GM12878 (cell line): ENCODE data around the gene CWC25. TPM values are rescaled to one million over a fixed set of nuclear protein-coding genes. Genes with fewer than 3 reads are reported as not detected.

Experiments
- ATF7 ChIP-seq: fragments of 450-650 bp; IDR thresholded peaks from 2 replicates; pipeline ENCODE4 v1.6.1; 2016; ENCODE audit warnings: low read depth, mild to moderate bottlenecking
- HDGF ChIP-seq: fragments of 450-650 bp; IDR thresholded peaks from 2 replicates; pipeline ENCODE4 v1.6.1; 2016; ENCODE audit warnings: antibody characterized with exemption
- JUND ChIP-seq: IDR thresholded peaks from 2 replicates; pipeline ENCODE4 v1.6.1; 2012; ENCODE audit warnings: low read depth, mild to moderate bottlenecking, low read length, improper control_type of control experiment, moderate library complexity
- NFYA ChIP-seq: IDR thresholded peaks from 2 replicates; pipeline ENCODE4 v1.6.1; 2011; ENCODE audit warnings: low read depth, mild to moderate bottlenecking, low read length, improper control_type of control experiment, borderline replicate concordance
- NR2C2 ChIP-seq: IDR thresholded peaks from 2 replicates; pipeline ENCODE4 v1.6.1; 2011; ENCODE audit warnings: borderline replicate concordance, low read depth; ENCODE audit not compliant: control insufficient read depth, insufficient read length
- PML ChIP-seq: IDR thresholded peaks from 2 replicates; pipeline ENCODE4 v1.6.1; 2012; ENCODE audit warnings: low read length, inconsistent platforms
- RUNX3 ChIP-seq: IDR thresholded peaks from 2 replicates; pipeline ENCODE4 v1.6.1; 2012; ENCODE audit warnings: low read length, inconsistent platforms
- SIX5 ChIP-seq: IDR thresholded peaks from 2 replicates; pipeline ENCODE4 v1.6.1; 2011; ENCODE audit warnings: mild to moderate bottlenecking, low read depth, low read length, moderate library complexity; ENCODE audit not compliant: severe bottlenecking
- SMARCA5 ChIP-seq: fragments of 450-650 bp; IDR thresholded peaks from 2 replicates; pipeline ENCODE4 v1.6.1; 2017; ENCODE audit warnings: mild to moderate bottlenecking
- SMC3 ChIP-seq: IDR thresholded peaks from 2 replicates; pipeline ENCODE4 v1.6.1; 2011; ENCODE audit warnings: low read length, improper control_type of control experiment, borderline replicate concordance
- STAT1 ChIP-seq: fragments of 450-650 bp; conservative IDR thresholded peaks from 2 replicates; pipeline ENCODE4 v1.6.1; 2014; ENCODE audit warnings: antibody characterized with exemption, mild to moderate bottlenecking
- SUPT20H ChIP-seq: IDR thresholded peaks from 2 replicates; pipeline ENCODE4 v1.6.1; 2011; ENCODE audit warnings: low read depth, mild to moderate bottlenecking, low read length, moderate library complexity, borderline replicate concordance; ENCODE audit not compliant: control insufficient read depth
- YY1 ChIP-seq: IDR thresholded peaks from 2 replicates; pipeline ENCODE4 v1.6.1; 2011; ENCODE audit warnings: low read depth, mild to moderate bottlenecking, low read length
- ZBED1 ChIP-seq: IDR thresholded peaks from 2 replicates; pipeline ENCODE4 v1.6.1; 2016; ENCODE audit warnings: borderline replicate concordance
- ZNF24 ChIP-seq: fragments of 450-650 bp; IDR thresholded peaks from 2 replicates; pipeline ENCODE4 v1.6.1; 2017; ENCODE audit warnings: antibody characterized with exemption, mild to moderate bottlenecking
- ZNF622 ChIP-seq: fragments of 450-650 bp; IDR thresholded peaks from 2 replicates; pipeline ENCODE4 v1.6.1; 2017; ENCODE audit warnings: mild to moderate bottlenecking, inconsistent platforms
- polyA plus RNA-seq, 11 experiments: library from polyadenylated mRNA; depleted of rRNA in 4 of 11; unstranded in 6 of 11; stranded (reverse) in 5 of 11; fragments of >200 nt; fragmentation: Nextera tagmentation in 4 of 11; fragmentation: Illumina TruSeq in 1 of 11; extraction: Ambion mirVana in 4 of 11; extraction: Trizol in 1 of 11; gene quantifications; 1 replicate in 1 of 11; 2 replicates in 10 of 11; pipeline versions ENCODE4 v1.2.1 to v1.2.3, GENCODE V29; 2011 to 2016; ENCODE audit warnings: inconsistent platforms in 2 of 11, missing spikeins in 2 of 11, low read depth in 1 of 11
- total RNA-seq, 4 experiments: library from RNA; depleted of rRNA in 3 of 4; stranded (reverse); fragments of >200 nt in 3 of 4; fragmentation: Illumina TruSeq in 1 of 4; extraction: Trizol in 1 of 4; gene quantifications; 2 replicates each; pipeline versions ENCODE4 v1.2.1 to v1.2.3, GENCODE V29; 2013 to 2021
- TF ChIP-seq, protein P1 (sequence below): fragments of 450-650 bp; IDR thresholded peaks from 2 replicates; pipeline ENCODE4 v1.6.1; 2016; ENCODE audit warnings: mild to moderate bottlenecking
- TF ChIP-seq, protein P2 (sequence below): fragments of 450-650 bp; IDR thresholded peaks from 2 replicates; pipeline ENCODE4 v1.6.1; 2017; ENCODE audit warnings: mild to moderate bottlenecking, low read depth, inconsistent platforms; ENCODE audit not compliant: poor library complexity, severe bottlenecking
- TF ChIP-seq, protein P3 (sequence below): fragments of 450-650 bp; IDR thresholded peaks from 2 replicates; pipeline ENCODE4 v1.6.1; 2017; ENCODE audit warnings: mild to moderate bottlenecking
- TF ChIP-seq, protein P4 (sequence below): IDR thresholded peaks from 2 replicates; pipeline ENCODE4 v1.6.1; 2012; ENCODE audit warnings: improper control_type of control experiment, low read depth, low read length; ENCODE audit not compliant: insufficient replicate concordance

Gene CWC25
- total and polyA plus RNA-seq, 10 of the 15 experiments (the other 5 are each of a cell fraction or from before 2014, with no cell fraction given): 14.7 to 29.7 (median 22.9) TPM

DNA sequence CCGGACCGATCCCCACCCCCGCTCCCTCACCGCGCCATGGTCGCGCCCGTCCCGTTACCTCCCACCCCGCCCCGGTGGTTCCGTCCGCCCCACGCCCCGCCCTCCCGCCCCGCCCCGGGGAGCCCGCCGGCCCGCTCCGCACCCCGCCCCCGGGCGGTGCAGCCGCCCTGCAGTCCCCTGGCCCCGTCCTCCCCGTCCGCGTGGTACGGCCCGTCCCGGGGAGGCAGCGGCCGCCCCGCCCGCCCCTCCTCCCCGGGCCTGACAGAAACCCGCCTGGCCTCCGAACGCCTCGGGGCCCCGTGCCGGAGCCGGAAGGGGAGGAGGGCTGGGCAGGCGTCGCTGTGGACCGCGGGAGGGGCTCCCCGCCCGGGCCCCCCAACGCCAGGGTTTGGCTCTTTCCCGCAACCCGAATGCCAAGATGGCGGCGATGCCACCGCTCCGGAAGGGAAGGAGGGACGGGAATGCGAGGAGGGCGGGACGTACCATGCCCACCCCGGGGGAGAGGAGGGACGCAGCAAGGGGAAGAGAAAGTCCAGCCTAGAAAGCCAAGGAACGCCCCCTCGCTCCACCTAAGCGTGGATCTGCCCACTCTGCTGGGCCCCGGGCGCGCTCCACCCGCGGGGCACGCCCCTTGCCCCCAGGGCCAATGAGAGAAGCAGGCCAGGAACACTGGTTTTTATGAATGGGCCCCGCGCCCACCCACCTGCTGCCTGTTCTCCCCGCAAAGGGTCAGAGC lies 25.5 kb downstream of the CWC25 start, which contains the start of gene PIP4K2B (continued):
- TF ChIP-seq JUND: peak; percentile 97
- peak; percentile 97 for TF ChIP-seq ATF7
- no peak for TF ChIP-seq SMC3
- no peak for TF ChIP-seq STAT1
- peak; percentile 96 for TF ChIP-seq HDGF
- TF ChIP-seq RUNX3: no peak; the same call in 1 of the 2 replicates
- TF ChIP-seq NR2C2: no peak
- TF ChIP-seq, protein P1, sequence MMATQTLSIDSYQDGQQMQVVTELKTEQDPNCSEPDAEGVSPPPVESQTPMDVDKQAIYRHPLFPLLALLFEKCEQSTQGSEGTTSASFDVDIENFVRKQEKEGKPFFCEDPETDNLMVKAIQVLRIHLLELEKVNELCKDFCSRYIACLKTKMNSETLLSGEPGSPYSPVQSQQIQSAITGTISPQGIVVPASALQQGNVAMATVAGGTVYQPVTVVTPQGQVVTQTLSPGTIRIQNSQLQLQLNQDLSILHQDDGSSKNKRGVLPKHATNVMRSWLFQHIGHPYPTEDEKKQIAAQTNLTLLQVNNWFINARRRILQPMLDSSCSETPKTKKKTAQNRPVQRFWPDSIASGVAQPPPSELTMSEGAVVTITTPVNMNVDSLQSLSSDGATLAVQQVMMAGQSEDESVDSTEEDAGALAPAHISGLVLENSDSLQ: peak; percentile 9; the same call in 1 of the 2 replicates
- TF ChIP-seq, protein P2, sequence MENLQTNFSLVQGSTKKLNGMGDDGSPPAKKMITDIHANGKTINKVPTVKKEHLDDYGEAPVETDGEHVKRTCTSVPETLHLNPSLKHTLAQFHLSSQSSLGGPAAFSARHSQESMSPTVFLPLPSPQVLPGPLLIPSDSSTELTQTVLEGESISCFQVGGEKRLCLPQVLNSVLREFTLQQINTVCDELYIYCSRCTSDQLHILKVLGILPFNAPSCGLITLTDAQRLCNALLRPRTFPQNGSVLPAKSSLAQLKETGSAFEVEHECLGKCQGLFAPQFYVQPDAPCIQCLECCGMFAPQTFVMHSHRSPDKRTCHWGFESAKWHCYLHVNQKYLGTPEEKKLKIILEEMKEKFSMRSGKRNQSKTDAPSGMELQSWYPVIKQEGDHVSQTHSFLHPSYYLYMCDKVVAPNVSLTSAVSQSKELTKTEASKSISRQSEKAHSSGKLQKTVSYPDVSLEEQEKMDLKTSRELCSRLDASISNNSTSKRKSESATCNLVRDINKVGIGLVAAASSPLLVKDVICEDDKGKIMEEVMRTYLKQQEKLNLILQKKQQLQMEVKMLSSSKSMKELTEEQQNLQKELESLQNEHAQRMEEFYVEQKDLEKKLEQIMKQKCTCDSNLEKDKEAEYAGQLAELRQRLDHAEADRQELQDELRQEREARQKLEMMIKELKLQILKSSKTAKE: no peak
- peak; percentile 78 for TF ChIP-seq PML
- TF ChIP-seq, protein P3, sequence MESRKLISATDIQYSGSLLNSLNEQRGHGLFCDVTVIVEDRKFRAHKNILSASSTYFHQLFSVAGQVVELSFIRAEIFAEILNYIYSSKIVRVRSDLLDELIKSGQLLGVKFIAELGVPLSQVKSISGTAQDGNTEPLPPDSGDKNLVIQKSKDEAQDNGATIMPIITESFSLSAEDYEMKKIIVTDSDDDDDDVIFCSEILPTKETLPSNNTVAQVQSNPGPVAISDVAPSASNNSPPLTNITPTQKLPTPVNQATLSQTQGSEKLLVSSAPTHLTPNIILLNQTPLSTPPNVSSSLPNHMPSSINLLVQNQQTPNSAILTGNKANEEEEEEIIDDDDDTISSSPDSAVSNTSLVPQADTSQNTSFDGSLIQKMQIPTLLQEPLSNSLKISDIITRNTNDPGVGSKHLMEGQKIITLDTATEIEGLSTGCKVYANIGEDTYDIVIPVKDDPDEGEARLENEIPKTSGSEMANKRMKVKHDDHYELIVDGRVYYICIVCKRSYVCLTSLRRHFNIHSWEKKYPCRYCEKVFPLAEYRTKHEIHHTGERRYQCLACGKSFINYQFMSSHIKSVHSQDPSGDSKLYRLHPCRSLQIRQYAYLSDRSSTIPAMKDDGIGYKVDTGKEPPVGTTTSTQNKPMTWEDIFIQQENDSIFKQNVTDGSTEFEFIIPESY: 0 out of 2 replicates have a peak, but pooled peaks have one; percentile 10
- TF ChIP-seq ZNF24: no peak
- TF ChIP-seq NFYA: no peak
- TF ChIP-seq SMARCA5: no peak
- 0 out of 2 replicates have a peak, but pooled peaks have one; percentile 29 for TF ChIP-seq ZBED1
- no peak for TF ChIP-seq SUPT20H
- TF ChIP-seq, protein P4, sequence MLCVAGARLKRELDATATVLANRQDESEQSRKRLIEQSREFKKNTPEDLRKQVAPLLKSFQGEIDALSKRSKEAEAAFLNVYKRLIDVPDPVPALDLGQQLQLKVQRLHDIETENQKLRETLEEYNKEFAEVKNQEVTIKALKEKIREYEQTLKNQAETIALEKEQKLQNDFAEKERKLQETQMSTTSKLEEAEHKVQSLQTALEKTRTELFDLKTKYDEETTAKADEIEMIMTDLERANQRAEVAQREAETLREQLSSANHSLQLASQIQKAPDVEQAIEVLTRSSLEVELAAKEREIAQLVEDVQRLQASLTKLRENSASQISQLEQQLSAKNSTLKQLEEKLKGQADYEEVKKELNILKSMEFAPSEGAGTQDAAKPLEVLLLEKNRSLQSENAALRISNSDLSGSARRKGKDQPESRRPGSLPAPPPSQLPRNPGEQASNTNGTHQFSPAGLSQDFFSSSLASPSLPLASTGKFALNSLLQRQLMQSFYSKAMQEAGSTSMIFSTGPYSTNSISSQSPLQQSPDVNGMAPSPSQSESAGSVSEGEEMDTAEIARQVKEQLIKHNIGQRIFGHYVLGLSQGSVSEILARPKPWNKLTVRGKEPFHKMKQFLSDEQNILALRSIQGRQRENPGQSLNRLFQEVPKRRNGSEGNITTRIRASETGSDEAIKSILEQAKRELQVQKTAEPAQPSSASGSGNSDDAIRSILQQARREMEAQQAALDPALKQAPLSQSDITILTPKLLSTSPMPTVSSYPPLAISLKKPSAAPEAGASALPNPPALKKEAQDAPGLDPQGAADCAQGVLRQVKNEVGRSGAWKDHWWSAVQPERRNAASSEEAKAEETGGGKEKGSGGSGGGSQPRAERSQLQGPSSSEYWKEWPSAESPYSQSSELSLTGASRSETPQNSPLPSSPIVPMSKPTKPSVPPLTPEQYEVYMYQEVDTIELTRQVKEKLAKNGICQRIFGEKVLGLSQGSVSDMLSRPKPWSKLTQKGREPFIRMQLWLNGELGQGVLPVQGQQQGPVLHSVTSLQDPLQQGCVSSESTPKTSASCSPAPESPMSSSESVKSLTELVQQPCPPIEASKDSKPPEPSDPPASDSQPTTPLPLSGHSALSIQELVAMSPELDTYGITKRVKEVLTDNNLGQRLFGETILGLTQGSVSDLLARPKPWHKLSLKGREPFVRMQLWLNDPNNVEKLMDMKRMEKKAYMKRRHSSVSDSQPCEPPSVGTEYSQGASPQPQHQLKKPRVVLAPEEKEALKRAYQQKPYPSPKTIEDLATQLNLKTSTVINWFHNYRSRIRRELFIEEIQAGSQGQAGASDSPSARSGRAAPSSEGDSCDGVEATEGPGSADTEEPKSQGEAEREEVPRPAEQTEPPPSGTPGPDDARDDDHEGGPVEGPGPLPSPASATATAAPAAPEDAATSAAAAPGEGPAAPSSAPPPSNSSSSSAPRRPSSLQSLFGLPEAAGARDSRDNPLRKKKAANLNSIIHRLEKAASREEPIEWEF: no peak
- no peak for TF ChIP-seq ZNF622
- peak; percentile 56 for TF ChIP-seq SIX5
- TF ChIP-seq YY1: peak; percentile 97
